SK-N-SH (cell line): ENCODE data around the gene ZNF184. TPM values are rescaled to one million over a fixed set of nuclear protein-coding genes. Genes with fewer than 3 reads are reported as not detected.

Source experiments
- CTCF ChIA-PET: fragments of 300-600, 350-600 bp; formaldehyde crosslinking; extraction: SDS; loops from one replicate; lab custom pipeline; 2021; lab: Yijun Ruan, JAX
- POLR2A ChIA-PET: fragments of 350-600 bp; sonication (Branson Sonifier 250); formaldehyde crosslinking; extraction: SDS; loops from one replicate; lab custom pipeline; 2020; ENCODE audit warnings: antibody characterized with exemption, inconsistent platforms; lab: Yijun Ruan, JAX
- DNase-seq: peaks from one replicate; pipeline ENCODE4 v3.0.0; 2012
- H2AFZ ChIP-seq: fragments of 200-600 bp; sonication (generic); 2 replicates; pipeline ENCODE4 v1.8.1; 2016; ENCODE audit warnings: antibody characterized with exemption, mild to moderate bottlenecking, low read depth
- H3F3A ChIP-seq: fragments of 200-600 bp; sonication (generic); replicated peaks from 2 replicates; pipeline ENCODE3; 2016; ENCODE audit warnings: antibody characterized with exemption, mild to moderate bottlenecking; ENCODE audit not compliant: insufficient read depth
- H3K27ac ChIP-seq, 2 experiments: fragments of 200-500 bp in 1 of 2; fragments of 200-600 bp in 1 of 2; sonication (Bioruptor generic) in 1 of 2; sonication (generic), shearing (Covaris generic) in 1 of 2; 2 replicates each; pipeline versions ENCODE4 v1.5.1 to v1.6.1; 2014 to 2016; ENCODE audit warnings: low read depth in 2 of 2, inconsistent platforms in 1 of 2, low read length in 1 of 2, mild to moderate bottlenecking in 1 of 2, mixed read lengths in 1 of 2
- H3K27me3 ChIP-seq: fragments of 200-600 bp; sonication (generic), shearing (Covaris generic); 2 replicates; pipeline ENCODE4 v1.6.1; 2016; ENCODE audit warnings: mixed run types; ENCODE audit not compliant: insufficient read depth
- H3K36me3 ChIP-seq, 2 experiments: fragments of 200-500 bp in 1 of 2; fragments of 200-600 bp in 1 of 2; sonication (Bioruptor generic) in 1 of 2; sonication (generic) in 1 of 2; replicated peaks in 1 of 2; 2 replicates each; pipeline versions ENCODE3 to v1.5.1; 2014 to 2016; ENCODE audit warnings: low read length in 1 of 2, mild to moderate bottlenecking in 1 of 2; ENCODE audit not compliant: insufficient read depth in 2 of 2, control insufficient read depth in 1 of 2
- H3K4me1 ChIP-seq, 2 experiments: fragments of 200-500 bp in 1 of 2; fragments of 200-600 bp in 1 of 2; sonication (Bioruptor generic) in 1 of 2; sonication (generic), shearing (Covaris generic) in 1 of 2; 2 replicates each; pipeline versions ENCODE4 v1.5.1 to v1.6.1; 2014 to 2016; ENCODE audit warnings: low read depth in 1 of 2, low read length in 1 of 2, mixed run types in 1 of 2; ENCODE audit not compliant: insufficient read depth in 2 of 2, control insufficient read depth in 1 of 2
- H3K4me2 ChIP-seq: fragments of 200-600 bp; sonication (generic), shearing (Covaris generic); 2 replicates; pipeline ENCODE4 v1.6.1; 2017; ENCODE audit warnings: mixed run types
- H3K4me3 ChIP-seq, 2 experiments: fragments of 200-500 bp in 1 of 2; fragments of 200-600 bp in 1 of 2; sonication (Bioruptor generic) in 1 of 2; sonication (generic), shearing (Covaris generic) in 1 of 2; 2 replicates each; pipeline versions ENCODE4 v1.5.1 to v1.8.1; 2014 to 2016; ENCODE audit warnings: low read depth in 2 of 2, inconsistent platforms in 1 of 2, low read length in 1 of 2, mild to moderate bottlenecking in 1 of 2, mixed read lengths in 1 of 2, moderate library complexity in 1 of 2
- H3K79me2 ChIP-seq: fragments of 200-600 bp; sonication (generic); 2 replicates; pipeline ENCODE4 v1.8.1; 2017; ENCODE audit warnings: mild to moderate bottlenecking; ENCODE audit not compliant: insufficient read depth
- H3K9ac ChIP-seq: fragments of 200-600 bp; sonication (generic); 2 replicates; pipeline ENCODE4 v1.6.1; 2017; ENCODE audit warnings: mixed run types
- H3K9me2 ChIP-seq: fragments of 200-600 bp; sonication (generic); 2 replicates; pipeline ENCODE4 v1.6.1; 2017; ENCODE audit warnings: mixed run types
- H3K9me3 ChIP-seq: fragments of 200-600 bp; sonication (generic); 2 replicates; pipeline ENCODE4 v1.6.1; 2017; ENCODE audit warnings: mixed run types, mild to moderate bottlenecking, moderate library complexity
- H4K20me1 ChIP-seq: fragments of 200-600 bp; sonication (generic); 2 replicates; pipeline ENCODE4 v1.6.1; 2017; ENCODE audit warnings: mild to moderate bottlenecking, mixed run types; ENCODE audit not compliant: insufficient read depth
- CTCF ChIP-seq: fragments of 200-600 bp; sonication (generic); IDR thresholded peaks from 2 replicates; pipeline ENCODE4 v1.6.1; 2017; ENCODE audit warnings: antibody characterized with exemption, mild to moderate bottlenecking, moderate library complexity
- ELF1 ChIP-seq: IDR thresholded peaks from 2 replicates; pipeline ENCODE4 v1.4.0; 2012
- EP300 ChIP-seq, 2 experiments: IDR thresholded peaks; 2 replicates each; pipeline versions ENCODE4 v1.4.0 to v1.6.1; 2012; ENCODE audit warnings: borderline replicate concordance in 1 of 2, low read depth in 1 of 2, low read length in 1 of 2
- FOSL2 ChIP-seq: IDR thresholded peaks from 2 replicates; pipeline ENCODE4 v1.4.0; 2012; ENCODE audit warnings: low read depth, mild to moderate bottlenecking, moderate library complexity, borderline replicate concordance
- FOXM1 ChIP-seq: IDR thresholded peaks from 2 replicates; pipeline ENCODE4 v1.4.0; 2012; ENCODE audit warnings: low read depth, mild to moderate bottlenecking
- IRF3 ChIP-seq: fragments of 150-350 bp; IDR thresholded peaks from 2 replicates; pipeline ENCODE4 v1.6.1; 2016; ENCODE audit warnings: mild to moderate bottlenecking, low read depth, low read length
- JUND ChIP-seq: IDR thresholded peaks from 2 replicates; pipeline ENCODE4 v1.4.0; 2012
- MEF2A ChIP-seq: IDR thresholded peaks from 2 replicates; pipeline ENCODE4 v1.4.0; 2012; ENCODE audit warnings: low read depth, borderline replicate concordance
- NFIC ChIP-seq: IDR thresholded peaks from 2 replicates; pipeline ENCODE4 v1.4.0; 2012; ENCODE audit warnings: borderline replicate concordance
- RAD21 ChIP-seq: IDR thresholded peaks from 2 replicates; pipeline ENCODE4 v1.6.1; 2012; ENCODE audit warnings: mild to moderate bottlenecking, low read length
- RCOR1 ChIP-seq: fragments of 150-350 bp; IDR thresholded peaks from 2 replicates; pipeline ENCODE4 v1.6.1; 2017; ENCODE audit warnings: antibody characterized with exemption, low read length
- RFX5 ChIP-seq: IDR thresholded peaks from 2 replicates; pipeline ENCODE4 v1.6.1; 2012; ENCODE audit warnings: mild to moderate bottlenecking, improper control_type of control experiment, low read length
- SMC3 ChIP-seq: IDR thresholded peaks from 2 replicates; pipeline ENCODE4 v1.6.1; 2012; ENCODE audit warnings: low read depth, low read length, improper control_type of control experiment
- TAF1 ChIP-seq: IDR thresholded peaks from 2 replicates; pipeline ENCODE4 v1.6.1; 2012; ENCODE audit warnings: low read depth, mild to moderate bottlenecking, low read length, moderate library complexity, borderline replicate concordance
- TEAD4 ChIP-seq: IDR thresholded peaks from 2 replicates; pipeline ENCODE4 v1.4.0; 2012; ENCODE audit warnings: mild to moderate bottlenecking, borderline replicate concordance; ENCODE audit not compliant: insufficient read depth
- USF1 ChIP-seq: IDR thresholded peaks from 2 replicates; pipeline ENCODE4 v1.4.0; 2012; ENCODE audit warnings: low read depth, borderline replicate concordance
- ZBTB33 ChIP-seq: IDR thresholded peaks from 2 replicates; pipeline ENCODE4 v1.4.0; 2012; ENCODE audit warnings: low read depth, borderline replicate concordance
- WGBS: methylation state at CpG from one replicate; pipeline ENCODE4 v1.1.6; 2017; ENCODE audit warnings: low lambda C conversion rate; 5-methylcytosine and 5-hydroxymethylcytosine counted together
- polyA plus RNA-seq, 3 experiments: library from polyadenylated mRNA; depleted of rRNA; stranded (reverse); fragments of >200 nt; gene quantifications; 2 replicates each; pipeline ENCODE4 v1.2.3, GENCODE V29; 2012

The ZNF184 gene
- polyA plus RNA-seq, 1 of the 3 experiments (the other 2 are of a cell fraction), result 1.6 TPM

- no peak overlapping the region for H3K9ac ChIP-seq
- no peaks in the 10 kb centered on the region for H4K20me1 ChIP-seq
- POLR2A ChIA-PET, result no interaction called here
- no peaks in the 10 kb centered on the region for H3K4me1 ChIP-seq
- H3K4me2 ChIP-seq, result no peak overlapping the region
- no peaks in the 10 kb centered on the region for H3K36me3 ChIP-seq
- H2AFZ ChIP-seq, result no peak overlapping the region
- TF ChIP-seq IRF3, result no peak
- TF ChIP-seq RCOR1, result no peak
- no peak for TF ChIP-seq TEAD4
- no peak for TF ChIP-seq NFIC
- TF ChIP-seq RAD21, result no peak
- no peak for TF ChIP-seq ZBTB33
- TF ChIP-seq ELF1, result no peak
- no peak for TF ChIP-seq TAF1
- TF ChIP-seq JUND, result no peak
- no peak for TF ChIP-seq MEF2A
- TF ChIP-seq CTCF, result no peak
- TF ChIP-seq FOXM1, result no peak
- no peak for TF ChIP-seq EP300 (IDR thresholded peaks at IDR 0.05; ENCODE audit: borderline replicate concordance in 1 of 2, low read depth in 1 of 2, low read length in 1 of 2)
- no peak for TF ChIP-seq RFX5
- TF ChIP-seq, all 33 proteins: peak for 0
- Histone ChIP-seq H3K9me3 (no peaks in the 10 kb centered on the region), H3K27ac (no peak overlapping the region), H3K27me3 (no peaks in the 10 kb centered on the region), H3K9me2 (no peaks in the 10 kb centered on the region), H3F3A (no peaks in the 10 kb centered on the region), H3K79me2 (no peaks in the 10 kb centered on the region), H3K4me3 (no peak overlapping the region)
- CTCF ChIA-PET, result no interaction called here
- WGBS, result 39% methylated on average over 1 of the region's 1 CpG
- DNase-seq, result no peak
Observed at GRCh38 chr6:27442932-27443331, 30.0 kb downstream of the ZNF184 start.

- no peak for DNase-seq
- no peak overlapping the region for H3K4me3 ChIP-seq
- ChIA-PET CTCF (no interaction called here), POLR2A (no interaction called here)
- H3F3A ChIP-seq, result no peaks in the 10 kb centered on the region
- H3K27me3 ChIP-seq, result no peaks in the 10 kb centered on the region
- no peak overlapping the region for H3K27ac ChIP-seq
- no peak for TF ChIP-seq USF1
- TF ChIP-seq MEF2A, result no peak
- TF ChIP-seq SMC3, result no peak
- no peak for TF ChIP-seq FOSL2
- no peak for TF ChIP-seq NFIC
- 92% methylated on average over 3 of the region's 3 CpGs for WGBS
- no peaks in the 10 kb centered on the region for H3K9me3 ChIP-seq
- no peaks in the 10 kb centered on the region for H3K79me2 ChIP-seq
- no peaks in the 10 kb centered on the region for H3K4me1 ChIP-seq
- no peaks in the 10 kb centered on the region for H3K9me2 ChIP-seq
- H3K9ac ChIP-seq, result no peak overlapping the region
- H3K4me2 ChIP-seq, result no peak overlapping the region
- no peaks in the 10 kb centered on the region for H3K36me3 ChIP-seq
- no peaks in the 10 kb centered on the region for H4K20me1 ChIP-seq
- no peak overlapping the region for H2AFZ ChIP-seq
Observed at GRCh38 chr6:27441001-27441400, 31.9 kb downstream of the ZNF184 start.
